Measurements from ENCODE around the gene ASAP2. TPM values are rescaled to one million over a fixed set of nuclear protein-coding genes. Genes with fewer than 3 reads are reported as not detected.

The ASAP2 gene
- total and polyA plus RNA-seq, 9 of the 15 experiments (the other 6 are each of a cell fraction or from before 2014, with no cell fraction given) = 0.06 to 4.3 (median 3.1) TPM

- H4K20me1 ChIP-seq (replicated peaks; ENCODE audit: control insufficient read depth, insufficient read depth, low read length) = no peaks in the 10 kb centered on the region
- no peaks in the 10 kb centered on the region for H3K27me3 ChIP-seq (ENCODE audit: control insufficient read depth in 2 of 2, insufficient read depth in 2 of 2, low read length in 2 of 2)
- ChIA-PET POLR2A (interaction anchor here (0.6 to 2.5 kb wide), 3 partner anchors 8 to 203 kb away, joined by 3 to 6 read pairs (median 3); no protein-coding TSS in a partner anchor), CTCF (ENCODE audit: low intra/inter-chr PET ratio) (no interaction called here)
- H2AFZ ChIP-seq (ENCODE audit: low read depth, low read length) = peak overlapping the region; percentile 84
- no peaks in the 10 kb centered on the region for H3K36me3 ChIP-seq (ENCODE audit: control insufficient read depth, insufficient read depth, low read length)
- no peaks in the 10 kb centered on the region for H3K9me3 ChIP-seq (replicated peaks; ENCODE audit: control insufficient read depth, insufficient read depth, low read depth, low read length)
- TF ChIP-seq BMI1 (IDR thresholded peaks at IDR 0.05; ENCODE audit: low read length) (no peak), ELF1 (tag; IDR thresholded peaks at IDR 0.05) (0 out of 2 replicates have a peak, but pooled peaks have one; percentile 9), ZNF584 (CRISPR knock-in tag; IDR thresholded peaks at IDR 0.05; ENCODE audit: low read depth) (peak; percentile 46; the same call in 1 of the 2 replicates), ZZZ3 (IDR thresholded peaks at IDR 0.05) (no peak), VEZF1 (CRISPR knock-in tag; IDR thresholded peaks at IDR 0.05) (no peak), CSDE1 (IDR thresholded peaks at IDR 0.05) (no peak), CXXC5 (CRISPR knock-in tag; IDR thresholded peaks at IDR 0.05) (no peak), PHF8 (IDR thresholded peaks at IDR 0.05; ENCODE audit: borderline replicate concordance, low read length) (no peak), TBP (optimal IDR thresholded peaks at IDR 0.05; ENCODE audit: low read depth, low read length) (no peak), RBFOX2 (IDR thresholded peaks at IDR 0.05; ENCODE audit: low read depth, low read length) (no peak), U2AF2 (optimal IDR thresholded peaks at IDR 0.05; ENCODE audit: low read depth, low read length) (no peak), FOXO4 (CRISPR knock-in tag; IDR thresholded peaks at IDR 0.05) (no peak), BACH1 (tag; IDR thresholded peaks at IDR 0.05) (no peak), RBBP5 (IDR thresholded peaks at IDR 0.05; ENCODE audit: borderline replicate concordance, insufficient read depth, low read length, poor library complexity, severe bottlenecking) (no peak)
- FAIRE-seq (no peak), DNase-seq (ENCODE audit: extremely low read depth in 1 of 4, low spot score in 3 of 4) (no peak), ATAC-seq (no peak)
- no peak overlapping the region for H3K4me3 ChIP-seq
- intact Hi-C loops (cut with micrococcal nuclease) = loop anchor here (2.0 kb wide), 1 partner anchor 32 kb away; no protein-coding TSS in a partner anchor
- peak overlapping the region; percentile 10; the same call in 1 of the 2 replicates for H3K4me2 ChIP-seq (ENCODE audit: insufficient read depth, low read length)
- H3K9me1 ChIP-seq (ENCODE audit: control insufficient read depth, insufficient read depth, low read length) = no peaks in the 10 kb centered on the region
- peak overlapping the region; percentile 55 for H3K27ac ChIP-seq (ENCODE audit: extremely low read depth, low read depth, low read length)
- peak overlapping the region in 1 of 2 experiments; percentile 11; a peak in 1 of 4 replicates for H3K9ac ChIP-seq (ENCODE audit: insufficient read depth in 1 of 2, low read depth in 2 of 2, low read length in 2 of 2)
- in situ Hi-C loops (cut with MboI) = no loop called here
- H3K4me1 ChIP-seq (replicated peaks in 1 of 2; ENCODE audit: control insufficient read depth in 2 of 2, insufficient read depth in 2 of 2, low read length in 2 of 2) = peaks cover 7 to 21% of the 10 kb centered on the region in 2 experiments
- no peaks in the 10 kb centered on the region for H3K79me2 ChIP-seq (ENCODE audit: control insufficient read depth, insufficient read depth, low read length)
- BruUV-seq (replicated peaks) = no TSS peak
- 89% methylated on average over 4 of the region's 4 CpGs for WGBS (ENCODE audit: insufficient coverage, low coverage, missing lambda C conversion rate)
These were observed 6.0 kb upstream of the ASAP2 start for GRCh38 chr2:9200633-9201015.
